ENCODE results near the gene PALLD.

GRCh38 chr4:168870004-168870403 lies 373.2 kb downstream of the PALLD start:
- TF ChIP-seq NR3C1 (CRISPR knock-in tag; IDR thresholded peaks at IDR 0.05): no peak
- no peak for TF ChIP-seq ZNF263 (CRISPR knock-in tag; IDR thresholded peaks at IDR 0.05)
- TF ChIP-seq KLF9 (CRISPR knock-in tag; IDR thresholded peaks at IDR 0.05; ENCODE audit: low read depth): no peak
- TF ChIP-seq, protein P1, sequence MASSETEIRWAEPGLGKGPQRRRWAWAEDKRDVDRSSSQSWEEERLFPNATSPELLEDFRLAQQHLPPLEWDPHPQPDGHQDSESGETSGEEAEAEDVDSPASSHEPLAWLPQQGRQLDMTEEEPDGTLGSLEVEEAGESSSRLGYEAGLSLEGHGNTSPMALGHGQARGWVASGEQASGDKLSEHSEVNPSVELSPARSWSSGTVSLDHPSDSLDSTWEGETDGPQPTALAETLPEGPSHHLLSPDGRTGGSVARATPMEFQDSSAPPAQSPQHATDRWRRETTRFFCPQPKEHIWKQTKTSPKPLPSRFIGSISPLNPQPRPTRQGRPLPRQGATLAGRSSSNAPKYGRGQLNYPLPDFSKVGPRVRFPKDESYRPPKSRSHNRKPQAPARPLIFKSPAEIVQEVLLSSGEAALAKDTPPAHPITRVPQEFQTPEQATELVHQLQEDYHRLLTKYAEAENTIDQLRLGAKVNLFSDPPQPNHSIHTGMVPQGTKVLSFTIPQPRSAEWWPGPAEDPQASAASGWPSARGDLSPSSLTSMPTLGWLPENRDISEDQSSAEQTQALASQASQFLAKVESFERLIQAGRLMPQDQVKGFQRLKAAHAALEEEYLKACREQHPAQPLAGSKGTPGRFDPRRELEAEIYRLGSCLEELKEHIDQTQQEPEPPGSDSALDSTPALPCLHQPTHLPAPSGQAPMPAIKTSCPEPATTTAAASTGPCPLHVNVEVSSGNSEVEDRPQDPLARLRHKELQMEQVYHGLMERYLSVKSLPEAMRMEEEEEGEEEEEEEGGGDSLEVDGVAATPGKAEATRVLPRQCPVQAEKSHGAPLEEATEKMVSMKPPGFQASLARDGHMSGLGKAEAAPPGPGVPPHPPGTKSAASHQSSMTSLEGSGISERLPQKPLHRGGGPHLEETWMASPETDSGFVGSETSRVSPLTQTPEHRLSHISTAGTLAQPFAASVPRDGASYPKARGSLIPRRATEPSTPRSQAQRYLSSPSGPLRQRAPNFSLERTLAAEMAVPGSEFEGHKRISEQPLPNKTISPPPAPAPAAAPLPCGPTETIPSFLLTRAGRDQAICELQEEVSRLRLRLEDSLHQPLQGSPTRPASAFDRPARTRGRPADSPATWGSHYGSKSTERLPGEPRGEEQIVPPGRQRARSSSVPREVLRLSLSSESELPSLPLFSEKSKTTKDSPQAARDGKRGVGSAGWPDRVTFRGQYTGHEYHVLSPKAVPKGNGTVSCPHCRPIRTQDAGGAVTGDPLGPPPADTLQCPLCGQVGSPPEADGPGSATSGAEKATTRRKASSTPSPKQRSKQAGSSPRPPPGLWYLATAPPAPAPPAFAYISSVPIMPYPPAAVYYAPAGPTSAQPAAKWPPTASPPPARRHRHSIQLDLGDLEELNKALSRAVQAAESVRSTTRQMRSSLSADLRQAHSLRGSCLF (CRISPR knock-in tag; IDR thresholded peaks at IDR 0.05; ENCODE audit: borderline replicate concordance): no peak
- TF ChIP-seq ZNF138 (CRISPR knock-in tag; IDR thresholded peaks at IDR 0.05; ENCODE audit: low read depth): no peak
- TF ChIP-seq ZNF274 (CRISPR knock-in tag; IDR thresholded peaks at IDR 0.05): no peak
- TF ChIP-seq CTCF (CRISPR knock-in tag; IDR thresholded peaks at IDR 0.05): no peak
